ENCODE results near the gene CX3CR1.

The CX3CR1 gene

DNA sequence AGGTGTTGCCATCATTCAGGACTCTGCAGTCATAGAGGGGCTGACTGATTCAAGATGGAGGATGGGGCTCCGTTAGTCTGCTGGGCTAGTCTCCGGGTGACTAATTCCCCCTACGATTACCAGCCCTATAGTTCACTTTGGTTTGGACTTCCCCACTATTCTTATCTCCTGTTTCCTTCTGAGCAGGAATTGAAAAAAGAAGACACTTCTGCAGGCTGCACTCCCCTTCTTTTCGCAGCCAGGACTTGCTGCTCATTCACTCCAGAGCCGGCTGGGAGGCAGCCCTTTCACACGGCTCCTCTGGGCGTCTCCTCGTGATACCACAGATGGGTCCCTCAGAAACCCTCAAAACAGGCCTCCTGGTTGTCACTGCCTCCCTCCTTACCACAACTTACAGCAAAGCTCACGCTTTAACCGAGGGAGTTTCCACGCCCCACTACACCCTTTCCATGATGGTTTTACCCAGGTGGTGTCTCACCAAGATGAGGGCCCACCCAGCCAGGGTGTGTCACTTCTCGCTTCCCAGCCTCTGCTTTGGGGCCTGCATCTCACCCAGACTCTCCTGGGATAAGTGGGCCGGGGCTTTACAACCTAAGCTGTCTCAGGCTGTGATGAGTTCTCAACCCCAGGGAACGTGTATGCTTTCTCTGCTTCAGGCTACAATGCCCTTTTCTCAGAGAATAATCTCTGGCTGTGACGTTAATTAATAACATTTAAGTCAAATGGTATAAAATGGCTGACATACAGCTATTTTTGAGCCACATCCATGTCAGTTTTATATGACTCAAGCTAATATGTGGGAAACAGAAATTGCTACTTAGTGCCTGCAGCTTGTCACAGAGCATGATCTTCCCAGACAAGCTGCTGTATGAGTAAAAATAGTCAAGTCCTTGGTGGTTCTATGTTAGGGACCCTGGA lies 11.9 kb downstream of the CX3CR1 start:
- no peak for TF ChIP-seq ZNF747 (tag by site-specific recombination; IDR thresholded peaks at IDR 0.05)
- peak; percentile 67 for TF ChIP-seq KLF1 (tag by site-specific recombination; IDR thresholded peaks at IDR 0.05)
- H3K36me3 ChIP-seq (ENCODE audit: control insufficient read depth in 2 of 2, insufficient read depth in 1 of 2, low read length in 2 of 2): no peaks in the 10 kb centered on the region
- POLR2A ChIA-PET: no interaction called here
- H3K4me3 ChIP-seq (ENCODE audit: low read depth, low read length): no peak overlapping the region
- H3K4me1 ChIP-seq (ENCODE audit: control insufficient read depth, insufficient read depth, low read length): no peaks in the 10 kb centered on the region
- no peaks in the 10 kb centered on the region for H3K9me3 ChIP-seq (ENCODE audit: control insufficient read depth, insufficient read depth, low read depth, low read length)
- H3K27ac ChIP-seq (ENCODE audit: extremely low read depth, low read depth, low read length): no peak overlapping the region
- CTCF ChIA-PET: interaction anchor here (0.5 to 0.6 kb wide), 2 partner anchors 16 to 1488 kb away, joined by 3 read pairs; no protein-coding TSS in a partner anchor

DNA sequence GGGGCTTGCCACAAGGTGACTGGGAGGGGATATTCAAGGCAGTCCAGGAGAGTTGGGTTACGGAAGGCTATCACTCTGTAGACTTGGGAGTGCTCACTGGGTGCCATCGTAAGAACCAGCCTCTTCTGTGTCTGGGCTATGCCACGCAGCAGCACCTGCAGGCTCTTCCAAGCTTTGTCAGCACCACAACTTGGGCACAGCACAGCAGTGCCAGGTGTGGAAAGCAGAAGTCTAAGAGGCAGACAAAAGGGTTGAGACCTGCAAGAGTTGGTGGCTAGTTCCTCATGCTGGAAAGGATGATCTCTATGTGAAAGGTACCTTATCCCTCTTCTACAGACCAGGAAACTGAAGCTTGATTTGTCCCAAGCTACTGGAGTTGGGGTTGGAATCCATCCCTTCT lies 15.8 kb downstream of the CX3CR1 start:
- H3K4me1 ChIP-seq (ENCODE audit: control insufficient read depth, insufficient read depth, low read length): no peaks in the 10 kb centered on the region
- no peak overlapping the region for H3K27ac ChIP-seq (ENCODE audit: extremely low read depth, low read depth, low read length)
- no peaks in the 10 kb centered on the region for H3K36me3 ChIP-seq (ENCODE audit: control insufficient read depth in 2 of 2, insufficient read depth in 1 of 2, low read length in 2 of 2)
- no peak overlapping the region for H3K4me3 ChIP-seq (ENCODE audit: low read depth, low read length)
- no peaks in the 10 kb centered on the region for H3K9me3 ChIP-seq (ENCODE audit: control insufficient read depth, insufficient read depth, low read depth, low read length)
- TF ChIP-seq ZNF114 (tag by site-specific recombination; IDR thresholded peaks at IDR 0.05) (no peak), ZNF785 (tag by site-specific recombination; IDR thresholded peaks at IDR 0.05) (no peak), ZNF146 (tag by site-specific recombination; IDR thresholded peaks at IDR 0.05) (no peak), ZNF133 (tag by site-specific recombination; IDR thresholded peaks at IDR 0.05) (no peak), KLF7 (tag by site-specific recombination; IDR thresholded peaks at IDR 0.05; ENCODE audit: borderline replicate concordance) (no peak), ZNF747 (tag by site-specific recombination; IDR thresholded peaks at IDR 0.05) (no peak), ZNF138 (tag by site-specific recombination; IDR thresholded peaks at IDR 0.05; ENCODE audit: borderline replicate concordance) (no peak), IKZF3 (tag by site-specific recombination; IDR thresholded peaks at IDR 0.05) (no peak), BCL11B (tag by site-specific recombination; IDR thresholded peaks at IDR 0.05; ENCODE audit: low read depth) (no peak), ZNF843 (tag by site-specific recombination; IDR thresholded peaks at IDR 0.05) (no peak), ZNF416 (tag by site-specific recombination; IDR thresholded peaks at IDR 0.05) (no peak), ZNF658 (tag by site-specific recombination; IDR thresholded peaks at IDR 0.05) (no peak), ZNF10 (tag by site-specific recombination; IDR thresholded peaks at IDR 0.05) (no peak), ZNF670 (tag by site-specific recombination; IDR thresholded peaks at IDR 0.05; ENCODE audit: low read depth) (no peak), ZNF501 (tag by site-specific recombination; IDR thresholded peaks at IDR 0.05) (no peak)
- TF ChIP-seq, protein P1, sequence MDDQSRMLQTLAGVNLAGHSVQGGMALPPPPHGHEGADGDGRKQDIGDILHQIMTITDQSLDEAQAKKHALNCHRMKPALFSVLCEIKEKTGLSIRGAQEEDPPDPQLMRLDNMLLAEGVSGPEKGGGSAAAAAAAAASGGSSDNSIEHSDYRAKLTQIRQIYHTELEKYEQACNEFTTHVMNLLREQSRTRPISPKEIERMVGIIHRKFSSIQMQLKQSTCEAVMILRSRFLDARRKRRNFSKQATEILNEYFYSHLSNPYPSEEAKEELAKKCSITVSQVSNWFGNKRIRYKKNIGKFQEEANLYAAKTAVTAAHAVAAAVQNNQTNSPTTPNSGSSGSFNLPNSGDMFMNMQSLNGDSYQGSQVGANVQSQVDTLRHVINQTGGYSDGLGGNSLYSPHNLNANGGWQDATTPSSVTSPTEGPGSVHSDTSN (CRISPR knock-in tag; IDR thresholded peaks at IDR 0.05): no peak
- ChIA-PET CTCF (interaction anchor here (0.7 to 1.6 kb wide), 4 partner anchors 16 to 75 kb away, joined by 3 to 9 read pairs (median 6); no protein-coding TSS in a partner anchor), POLR2A (no interaction called here)

DNA sequence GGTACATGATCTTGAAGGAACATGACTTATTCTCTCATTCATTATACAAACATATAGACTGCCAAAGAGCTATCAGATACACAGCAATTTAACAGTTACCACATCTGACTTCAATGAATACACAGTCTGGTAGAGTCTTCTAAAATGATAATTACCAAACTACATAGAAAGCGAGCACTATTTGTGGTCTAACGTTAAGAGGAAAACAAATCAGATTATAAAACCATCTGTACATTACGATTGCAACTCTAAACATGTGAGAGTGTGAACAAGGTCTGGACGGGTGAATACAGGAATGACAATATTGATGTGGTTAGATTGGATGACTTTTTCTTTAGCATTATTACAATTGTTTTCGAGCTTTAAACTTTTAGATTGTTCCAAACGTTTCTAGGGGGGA lies 16.3 kb downstream of the CX3CR1 start:
- CTCF ChIA-PET: interaction anchor here (0.5 to 2.7 kb wide), 7 partner anchors 12 to 74 kb away, joined by 3 to 12 read pairs (median 4); no protein-coding TSS in a partner anchor
- no peak overlapping the region for H3K27ac ChIP-seq (ENCODE audit: extremely low read depth, low read depth, low read length)
- H3K4me3 ChIP-seq (ENCODE audit: low read depth, low read length): no peak overlapping the region
- no peaks in the 10 kb centered on the region for H3K36me3 ChIP-seq (ENCODE audit: control insufficient read depth in 2 of 2, insufficient read depth in 1 of 2, low read length in 2 of 2)
- POLR2A ChIA-PET: no interaction called here
- no peaks in the 10 kb centered on the region for H3K4me1 ChIP-seq (ENCODE audit: control insufficient read depth, insufficient read depth, low read length)
- no peaks in the 10 kb centered on the region for H3K9me3 ChIP-seq (ENCODE audit: control insufficient read depth, insufficient read depth, low read depth, low read length)
- TF ChIP-seq ZNF391 (tag by site-specific recombination; IDR thresholded peaks at IDR 0.05; ENCODE audit: borderline replicate concordance, low read depth): no peak
- no peak for TF ChIP-seq TRIM28 (IDR thresholded peaks at IDR 0.05; ENCODE audit: borderline replicate concordance, low read length)
- no peak for TF ChIP-seq ZNF670 (tag by site-specific recombination; IDR thresholded peaks at IDR 0.05; ENCODE audit: low read depth)
- no peak for TF ChIP-seq ZNF121 (tag by site-specific recombination; IDR thresholded peaks at IDR 0.05)
- TF ChIP-seq BCL11A (tag by site-specific recombination; IDR thresholded peaks at IDR 0.05; ENCODE audit: low read depth): no peak
- TF ChIP-seq, protein P2, sequence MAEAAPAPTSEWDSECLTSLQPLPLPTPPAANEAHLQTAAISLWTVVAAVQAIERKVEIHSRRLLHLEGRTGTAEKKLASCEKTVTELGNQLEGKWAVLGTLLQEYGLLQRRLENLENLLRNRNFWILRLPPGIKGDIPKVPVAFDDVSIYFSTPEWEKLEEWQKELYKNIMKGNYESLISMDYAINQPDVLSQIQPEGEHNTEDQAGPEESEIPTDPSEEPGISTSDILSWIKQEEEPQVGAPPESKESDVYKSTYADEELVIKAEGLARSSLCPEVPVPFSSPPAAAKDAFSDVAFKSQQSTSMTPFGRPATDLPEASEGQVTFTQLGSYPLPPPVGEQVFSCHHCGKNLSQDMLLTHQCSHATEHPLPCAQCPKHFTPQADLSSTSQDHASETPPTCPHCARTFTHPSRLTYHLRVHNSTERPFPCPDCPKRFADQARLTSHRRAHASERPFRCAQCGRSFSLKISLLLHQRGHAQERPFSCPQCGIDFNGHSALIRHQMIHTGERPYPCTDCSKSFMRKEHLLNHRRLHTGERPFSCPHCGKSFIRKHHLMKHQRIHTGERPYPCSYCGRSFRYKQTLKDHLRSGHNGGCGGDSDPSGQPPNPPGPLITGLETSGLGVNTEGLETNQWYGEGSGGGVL (tag by site-specific recombination; IDR thresholded peaks at IDR 0.05): no peak
- no peak for TF ChIP-seq KLF8 (tag by site-specific recombination; IDR thresholded peaks at IDR 0.05)
- TF ChIP-seq, protein P3, sequence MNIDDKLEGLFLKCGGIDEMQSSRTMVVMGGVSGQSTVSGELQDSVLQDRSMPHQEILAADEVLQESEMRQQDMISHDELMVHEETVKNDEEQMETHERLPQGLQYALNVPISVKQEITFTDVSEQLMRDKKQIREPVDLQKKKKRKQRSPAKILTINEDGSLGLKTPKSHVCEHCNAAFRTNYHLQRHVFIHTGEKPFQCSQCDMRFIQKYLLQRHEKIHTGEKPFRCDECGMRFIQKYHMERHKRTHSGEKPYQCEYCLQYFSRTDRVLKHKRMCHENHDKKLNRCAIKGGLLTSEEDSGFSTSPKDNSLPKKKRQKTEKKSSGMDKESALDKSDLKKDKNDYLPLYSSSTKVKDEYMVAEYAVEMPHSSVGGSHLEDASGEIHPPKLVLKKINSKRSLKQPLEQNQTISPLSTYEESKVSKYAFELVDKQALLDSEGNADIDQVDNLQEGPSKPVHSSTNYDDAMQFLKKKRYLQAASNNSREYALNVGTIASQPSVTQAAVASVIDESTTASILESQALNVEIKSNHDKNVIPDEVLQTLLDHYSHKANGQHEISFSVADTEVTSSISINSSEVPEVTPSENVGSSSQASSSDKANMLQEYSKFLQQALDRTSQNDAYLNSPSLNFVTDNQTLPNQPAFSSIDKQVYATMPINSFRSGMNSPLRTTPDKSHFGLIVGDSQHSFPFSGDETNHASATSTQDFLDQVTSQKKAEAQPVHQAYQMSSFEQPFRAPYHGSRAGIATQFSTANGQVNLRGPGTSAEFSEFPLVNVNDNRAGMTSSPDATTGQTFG (tag by site-specific recombination; IDR thresholded peaks at IDR 0.05; ENCODE audit: borderline replicate concordance): no peak
- no peak for TF ChIP-seq ZNF416 (tag by site-specific recombination; IDR thresholded peaks at IDR 0.05)
- TF ChIP-seq ZNF292 (tag by site-specific recombination; IDR thresholded peaks at IDR 0.05; ENCODE audit: borderline replicate concordance, low read depth): no peak
- no peak for TF ChIP-seq ZNF596 (tag by site-specific recombination; IDR thresholded peaks at IDR 0.05)
- TF ChIP-seq ZNF791 (tag by site-specific recombination; IDR thresholded peaks at IDR 0.05): no peak
